GM19395 (cell line): Measurements from ENCODE around the gene GARIN5A.

Source experiments
- ATAC-seq: cut with Tn5 transposase; IDR thresholded peaks from one replicate; pipeline ENCODE4 v1.9.1; 2021; ENCODE audit warnings: mild to moderate bottlenecking, moderate library complexity; ENCODE audit not compliant: unreplicated experiment

The GARIN5A gene

DNA sequence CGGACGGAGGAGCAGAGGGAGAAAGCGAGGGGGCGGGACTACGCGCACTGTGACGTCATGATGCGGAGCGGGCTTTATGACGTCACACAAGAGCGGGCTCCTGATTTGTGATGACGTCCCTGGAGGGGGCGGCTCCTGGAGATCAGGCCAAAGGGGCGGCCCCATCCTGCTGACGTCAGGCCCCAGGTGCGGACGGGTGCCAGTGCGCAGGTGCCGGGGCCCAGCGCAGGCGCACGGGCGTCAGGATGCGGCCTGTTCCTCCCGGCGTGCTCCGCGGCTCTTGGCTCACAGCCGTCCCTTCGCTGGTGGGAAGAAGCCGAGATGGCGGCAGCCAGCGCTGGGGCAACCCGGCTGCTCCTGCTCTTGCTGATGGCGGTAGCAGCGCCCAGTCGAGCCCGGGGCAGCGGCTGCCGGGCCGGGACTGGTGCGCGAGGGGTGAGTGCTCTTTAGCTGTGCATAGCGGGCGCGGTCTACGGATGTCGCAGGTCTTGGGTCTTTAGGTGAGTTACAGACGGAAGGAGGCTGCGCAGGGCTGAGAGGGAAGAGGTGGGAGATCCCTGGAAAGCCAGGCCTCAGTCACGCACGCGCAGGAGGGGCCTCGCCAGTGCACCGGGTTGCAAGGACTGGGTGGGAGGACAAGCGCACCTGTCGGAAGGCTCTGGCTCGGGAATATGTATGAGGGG, at the start of gene GARIN5A, which contains the start of gene EMC10:
GARIN5A (minus strand) TSS at position 625 of the 683 bp plus-strand sequence; CDS start at position 165, 460 bp downstream.
EMC10 (plus strand) TSS at position 284 of the 683 bp plus-strand sequence; CDS start at position 322, 38 bp downstream.
- peak; percentile 81 for ATAC-seq

DNA sequence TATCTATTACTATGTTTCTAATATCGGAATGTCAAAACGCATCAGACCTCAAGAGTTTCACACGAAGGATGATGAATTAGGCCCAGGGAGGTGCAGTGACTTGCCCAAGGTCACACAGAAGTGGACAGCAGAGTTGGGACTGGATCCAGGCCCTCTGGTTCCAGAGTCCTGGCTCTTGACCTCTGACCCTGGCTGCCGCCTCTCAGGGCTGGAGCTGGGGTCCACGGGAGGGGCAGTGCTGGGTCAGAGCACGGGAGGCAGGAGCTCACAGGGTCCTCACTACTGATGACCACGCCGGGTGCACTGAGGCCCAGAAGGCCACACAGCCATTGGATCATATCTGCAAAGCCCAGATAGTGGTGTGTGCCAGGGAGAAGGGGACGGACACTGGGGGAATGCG, 46.2 kb upstream of the GARIN5A start:
- ATAC-seq: no peak

DNA sequence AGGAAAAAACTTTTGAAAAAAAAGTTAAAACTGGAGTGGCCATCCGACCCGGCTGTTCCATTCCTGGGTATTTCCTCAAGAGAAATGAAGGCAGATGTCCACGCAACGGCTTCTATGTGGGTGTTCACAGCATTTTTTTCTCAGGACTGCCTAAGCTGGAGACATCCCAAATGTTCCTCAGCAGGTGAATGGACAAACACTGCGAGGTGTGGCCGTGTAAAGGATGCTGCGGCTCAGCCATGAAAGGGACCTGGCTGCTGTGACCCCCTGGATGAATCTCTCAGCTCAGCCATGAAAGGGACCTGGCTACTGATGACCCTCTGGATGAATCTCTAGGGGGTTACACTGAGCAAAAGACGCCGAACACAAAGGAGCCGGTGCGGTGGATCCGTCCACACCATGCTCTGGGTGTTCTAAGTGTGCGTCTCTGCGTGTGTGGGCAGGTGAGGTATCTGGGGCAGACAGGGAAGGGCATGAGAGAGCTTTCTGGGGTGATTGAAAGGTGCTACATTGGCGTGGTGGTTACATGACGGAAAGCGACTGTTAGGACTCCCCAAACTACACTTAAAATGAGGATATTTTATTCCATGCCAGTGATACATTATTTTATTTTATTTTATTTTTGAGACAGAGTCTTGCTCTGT, 44.3 kb upstream of the GARIN5A start:
- no peak for ATAC-seq

DNA sequence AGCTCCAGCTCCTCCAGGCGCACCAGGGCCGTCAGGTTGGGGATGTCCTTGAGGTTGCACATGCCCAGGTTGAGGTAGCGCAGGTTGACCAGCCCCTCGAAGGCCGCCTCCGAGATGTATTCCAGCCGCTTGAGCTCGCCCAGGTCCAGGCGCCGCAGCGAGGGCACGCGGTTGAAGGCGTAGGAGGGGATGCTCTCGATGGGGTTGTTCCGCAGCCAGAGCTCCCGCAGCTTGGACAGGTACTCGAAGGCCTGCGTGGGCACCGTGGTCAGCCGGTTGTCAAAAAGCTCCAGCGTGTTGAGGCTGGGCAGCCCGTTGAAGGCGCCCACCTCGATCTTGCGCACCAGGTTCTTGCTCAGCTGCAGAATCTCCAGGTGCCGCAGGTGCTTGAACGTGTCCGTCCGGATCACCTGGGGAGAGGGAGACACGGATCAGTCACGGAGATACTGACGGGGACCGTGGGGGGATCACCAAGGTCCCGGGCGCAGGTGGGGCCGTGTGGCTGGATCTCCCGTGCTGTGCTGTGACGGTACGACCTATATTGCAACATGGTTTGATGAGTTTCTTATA, 42.4 kb upstream of the GARIN5A start:
- ATAC-seq: no peak

DNA sequence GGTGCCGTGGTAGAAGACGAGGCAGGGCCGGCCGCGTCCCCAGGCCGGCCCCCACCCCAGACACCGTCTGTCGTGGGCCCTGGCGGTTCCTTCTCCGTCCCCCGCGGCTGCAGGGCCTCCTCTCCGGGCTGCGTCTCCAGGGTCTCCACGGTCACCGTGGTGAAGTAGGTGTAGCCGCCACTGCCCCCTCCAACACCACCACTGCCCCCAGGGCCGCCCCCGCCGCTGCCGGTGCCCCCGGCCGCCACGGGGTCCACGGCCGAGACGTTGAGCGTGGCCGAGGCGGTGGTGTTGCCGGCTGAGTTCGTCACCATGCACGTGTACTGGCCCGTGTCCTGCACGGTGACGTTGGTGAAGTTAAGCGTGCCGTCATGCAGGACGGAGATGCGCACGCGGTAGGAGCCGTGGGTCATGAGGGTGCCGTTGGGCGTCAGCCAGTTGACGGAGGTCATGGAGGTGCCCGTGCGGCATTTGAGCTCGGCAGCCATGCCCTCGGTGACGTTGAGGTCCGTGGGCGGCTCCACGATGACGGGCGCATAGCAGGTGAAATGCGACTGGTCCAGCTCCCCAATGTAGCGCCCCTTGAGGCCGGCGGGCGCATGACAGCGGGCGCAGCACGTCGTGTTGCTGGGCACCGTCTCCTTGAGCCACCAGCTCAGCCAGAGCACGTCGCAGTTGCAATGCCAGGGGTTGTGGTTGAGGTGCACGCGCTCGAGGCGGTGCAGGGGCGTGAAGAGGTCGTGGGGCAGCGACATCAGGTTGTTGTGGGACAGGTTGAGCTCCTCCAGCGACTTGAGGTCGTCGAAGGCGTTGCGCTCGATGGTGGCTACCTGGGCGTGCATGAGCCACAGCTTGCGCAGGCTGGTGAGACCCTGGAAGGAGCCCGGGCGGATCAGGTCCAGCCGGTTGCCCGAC, 41.7 kb upstream of the GARIN5A start:
- no peak for ATAC-seq

DNA sequence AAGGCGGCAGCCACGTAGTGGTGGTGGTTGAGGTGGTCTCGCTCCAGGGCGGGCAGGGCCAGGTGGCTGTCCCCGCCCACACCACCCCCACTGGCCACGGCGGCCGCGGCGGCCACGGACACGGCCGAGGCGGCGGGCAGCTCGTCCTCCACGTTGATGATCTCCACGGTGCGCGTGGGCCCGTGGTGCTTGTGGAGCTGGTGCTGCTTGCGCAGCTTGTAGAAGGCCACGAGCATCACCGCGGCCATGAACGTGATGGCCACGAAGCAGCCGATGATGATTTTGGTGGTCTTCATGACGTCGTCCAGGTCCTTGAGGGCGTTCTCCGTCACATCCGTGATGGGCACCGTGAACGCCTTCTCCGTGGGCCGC, 41.0 kb upstream of the GARIN5A start:
- ATAC-seq: no peak

DNA sequence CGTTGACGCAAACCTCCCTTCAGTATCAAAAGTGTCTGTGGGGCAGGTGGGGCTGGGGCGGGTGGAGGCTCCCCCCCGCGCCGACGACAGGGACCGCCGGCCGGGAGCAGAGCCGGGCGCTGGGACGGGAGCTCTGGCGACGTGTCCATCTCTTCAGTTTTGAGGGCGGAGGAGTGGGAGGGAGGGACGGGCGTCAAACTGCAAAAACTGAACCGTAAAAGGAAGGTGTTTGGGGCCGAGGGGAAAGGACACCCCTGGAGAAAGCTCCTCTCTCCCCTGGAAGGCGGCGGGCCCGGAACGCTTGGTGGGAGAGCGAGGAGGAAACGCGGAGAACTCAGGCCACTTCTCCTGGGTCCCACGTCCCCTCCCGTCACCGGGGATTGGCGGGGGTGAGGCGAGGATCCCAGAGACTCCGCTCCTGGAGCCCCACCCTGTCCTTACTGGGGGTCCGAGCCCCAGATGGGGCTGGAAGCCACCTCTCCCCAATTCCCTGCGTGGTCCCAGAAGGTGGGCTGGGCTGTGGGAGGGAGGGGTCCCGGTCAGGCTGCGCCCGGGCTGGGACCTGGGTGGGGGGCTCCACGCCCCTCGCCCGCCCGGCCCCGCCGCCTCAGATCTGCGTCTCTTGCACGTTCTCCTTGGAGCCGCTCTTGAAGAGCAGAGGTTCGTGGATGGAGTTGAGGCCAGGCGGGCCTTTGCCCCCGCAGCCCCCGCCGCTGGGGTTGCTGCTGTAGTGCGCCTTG, 40.5 kb upstream of the GARIN5A start:
- ATAC-seq: no peak

DNA sequence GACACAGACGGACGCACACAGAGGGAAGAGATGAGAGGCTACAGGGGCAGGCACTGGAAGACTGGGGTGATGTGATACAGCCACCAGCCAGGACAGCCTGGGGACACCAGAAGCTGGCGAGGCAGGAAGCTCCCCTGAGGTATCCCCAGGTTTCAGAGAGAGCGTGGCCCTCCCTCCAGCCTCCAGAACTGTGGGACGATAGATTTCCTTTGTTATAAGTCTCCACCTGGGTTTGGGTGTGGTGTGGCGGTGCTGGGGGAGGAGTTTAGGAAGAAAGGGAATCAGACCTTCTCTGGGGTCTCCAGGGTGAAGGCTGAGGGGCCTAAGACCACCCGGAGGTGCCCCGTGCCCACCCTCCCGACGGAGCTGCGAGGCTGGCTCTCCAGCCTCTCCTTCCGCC, 39.8 kb upstream of the GARIN5A start:
- ATAC-seq: no peak

DNA sequence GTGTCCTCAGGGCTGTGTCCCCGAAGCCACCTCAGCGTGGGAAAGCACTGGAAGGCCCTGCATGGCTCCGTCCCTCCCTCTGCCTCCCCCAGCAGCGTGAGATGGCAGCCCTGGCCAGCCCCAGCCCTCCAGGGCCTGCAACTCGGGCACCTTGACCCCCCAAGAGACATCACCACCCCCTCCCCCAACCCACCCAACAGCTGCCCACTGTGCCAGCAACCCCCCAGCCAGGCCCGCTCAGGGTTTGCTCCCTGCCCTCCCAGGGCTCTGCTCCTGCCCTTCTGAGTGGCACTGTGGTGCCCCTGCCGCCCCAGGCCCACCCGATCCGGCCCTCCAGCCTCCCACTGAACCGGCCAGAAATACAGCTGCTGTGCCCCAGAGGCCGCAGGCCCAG, 38.5 kb upstream of the GARIN5A start:
- ATAC-seq: no peak

DNA sequence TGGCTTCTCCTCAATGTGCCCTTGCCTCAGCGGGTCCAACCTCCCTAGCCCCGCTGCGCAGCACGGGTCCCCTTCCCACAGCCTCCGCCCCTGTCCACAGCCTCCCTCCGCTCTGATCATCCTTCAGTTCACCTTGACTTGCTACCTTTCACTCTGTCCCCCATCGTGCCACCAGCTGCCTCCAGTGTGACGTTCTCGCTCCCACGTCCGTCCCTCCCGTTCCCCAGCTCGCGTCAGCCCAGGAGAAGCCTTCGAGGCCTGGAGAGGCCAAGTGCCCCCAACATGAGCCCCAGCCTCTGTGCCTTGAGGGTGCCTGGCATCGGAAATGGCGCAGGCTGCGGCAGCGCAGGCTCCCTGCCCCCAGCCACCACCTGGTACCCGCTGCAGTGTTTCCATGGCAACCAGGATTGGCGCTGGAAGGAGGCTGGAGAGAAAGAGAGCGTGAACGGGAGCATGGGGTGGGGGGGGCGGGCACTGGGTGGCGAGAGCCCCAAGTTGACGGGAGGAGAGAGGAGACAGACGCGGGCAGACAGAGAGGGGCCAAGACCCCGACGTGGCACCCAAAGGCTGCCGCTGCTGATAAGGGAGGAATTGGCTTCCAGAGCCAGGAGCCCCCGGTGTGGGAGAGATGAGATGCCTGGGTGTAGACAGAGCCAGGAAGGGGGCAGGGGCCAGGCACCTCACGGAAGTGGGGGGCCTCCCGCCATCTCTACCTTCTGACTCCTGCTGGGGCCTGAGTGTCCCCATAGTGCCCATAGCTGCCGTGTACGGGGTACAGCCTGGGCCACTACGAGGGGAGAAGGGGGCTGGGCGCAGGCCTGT, 37.9 kb upstream of the GARIN5A start:
- no peak for ATAC-seq

DNA sequence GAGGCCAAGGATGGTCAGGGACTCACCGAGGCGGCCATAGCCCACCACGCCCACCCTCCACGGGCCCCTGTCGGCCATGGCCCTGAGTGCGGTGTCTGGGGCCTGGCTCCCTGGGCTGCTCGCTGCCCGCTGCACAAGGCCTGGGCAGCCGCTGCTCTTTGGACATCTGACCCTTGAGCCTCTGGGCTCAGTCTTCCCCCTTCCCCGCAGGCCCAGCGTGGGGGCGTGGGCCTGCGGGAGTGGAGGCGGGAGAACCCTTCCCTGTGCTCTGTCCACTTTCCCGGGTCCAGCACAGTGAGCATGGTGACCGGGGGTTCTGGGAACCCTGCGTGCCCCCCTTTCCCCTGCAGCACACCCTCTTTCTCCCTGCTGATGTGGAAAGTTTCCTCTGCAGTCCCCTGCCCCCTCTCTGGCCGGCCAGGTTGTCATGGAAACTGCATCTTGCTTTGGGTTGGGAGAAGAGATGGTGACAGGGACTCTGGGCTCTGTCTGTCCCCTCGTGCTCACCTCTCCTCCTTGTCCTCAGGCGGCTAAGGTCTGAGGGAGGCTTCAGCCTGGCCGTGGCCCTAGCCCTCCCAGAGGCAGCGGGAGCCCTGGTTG, 37.2 kb upstream of the GARIN5A start, which contains the start of gene ASPDH:
ASPDH (minus strand) TSS at position 168 of the 600 bp plus-strand sequence; CDS start at position 78, 90 bp downstream.
- ATAC-seq: no peak

DNA sequence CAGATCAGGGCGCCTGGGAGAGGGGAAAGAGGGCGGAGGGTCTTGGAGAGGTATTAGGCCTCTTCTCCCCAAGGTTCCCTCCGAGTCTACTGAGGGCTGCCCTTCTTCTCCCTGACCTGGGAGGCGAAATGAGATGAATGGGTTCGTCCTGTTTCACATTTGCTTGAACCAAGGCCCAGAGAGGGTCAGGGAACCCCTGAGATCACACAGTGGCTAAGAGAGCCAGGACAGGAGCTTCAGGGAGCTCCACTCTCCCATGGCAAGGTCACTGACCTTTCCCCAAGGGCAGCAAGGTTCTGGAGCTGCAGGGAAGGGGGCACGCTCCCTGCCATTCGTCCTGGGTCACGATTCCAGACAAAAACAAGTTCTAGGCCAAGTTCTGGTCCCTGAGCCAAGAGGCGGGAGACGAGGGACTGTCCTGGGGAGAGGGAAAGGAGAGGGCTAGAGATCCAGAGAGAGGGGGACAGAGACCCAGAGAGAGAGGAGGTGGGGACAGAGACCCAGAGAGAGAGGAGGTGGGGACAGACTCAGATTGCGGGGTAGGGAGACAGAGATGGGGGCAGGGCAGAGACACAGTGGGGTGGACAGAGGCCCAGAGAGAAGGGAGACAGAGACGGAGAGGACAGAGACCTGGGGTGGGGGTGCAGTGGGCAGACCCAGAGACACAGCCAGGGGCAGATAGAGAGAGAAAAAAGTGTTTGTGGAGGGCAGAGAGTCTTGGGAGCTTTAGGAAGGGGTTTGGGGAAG, 36.5 kb upstream of the GARIN5A start:
- no peak for ATAC-seq

DNA sequence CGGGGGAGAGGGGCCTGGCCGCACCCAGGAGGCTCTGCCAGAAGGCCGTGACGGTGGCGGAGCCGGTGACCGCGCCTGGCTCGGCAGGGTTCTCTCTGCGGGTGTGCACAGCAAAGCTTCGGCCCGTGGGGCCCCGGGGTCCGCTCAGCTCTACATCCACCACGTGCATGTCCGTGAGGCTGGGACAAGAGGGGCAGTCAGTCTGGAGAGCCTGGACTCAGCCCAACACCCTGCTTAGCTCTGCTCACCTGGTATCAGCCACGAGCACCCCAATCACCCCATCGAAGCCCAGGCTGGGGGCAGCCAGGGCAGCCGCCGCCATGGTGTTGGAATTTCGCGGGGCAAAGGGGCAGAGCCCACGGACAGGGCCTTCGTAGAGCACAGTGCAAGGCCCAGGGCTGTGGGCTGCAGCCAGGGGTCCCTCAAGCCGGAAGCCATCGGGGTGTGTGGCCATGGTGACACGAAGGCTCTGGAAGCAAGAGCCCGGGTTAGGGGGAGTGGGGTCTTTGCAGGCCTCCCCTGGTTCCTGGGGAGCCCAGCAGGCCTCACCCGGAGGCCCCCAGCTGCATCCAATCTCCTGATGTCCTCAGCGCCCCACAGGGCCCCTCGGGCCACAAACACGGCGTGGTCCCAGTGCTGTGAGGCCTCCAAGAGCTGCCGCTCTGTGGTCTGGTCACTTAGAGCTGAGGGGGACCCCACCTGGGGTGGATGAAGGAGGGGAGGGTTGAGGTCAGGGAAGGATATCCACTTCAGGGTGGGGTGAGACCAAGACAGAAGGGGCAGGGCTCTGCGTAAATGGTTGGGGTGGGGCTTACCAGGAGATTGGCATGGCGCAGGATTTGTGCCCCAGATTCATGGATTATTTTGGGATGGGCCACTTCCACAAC, 35.7 kb upstream of the GARIN5A start:
- no peak for ATAC-seq

DNA sequence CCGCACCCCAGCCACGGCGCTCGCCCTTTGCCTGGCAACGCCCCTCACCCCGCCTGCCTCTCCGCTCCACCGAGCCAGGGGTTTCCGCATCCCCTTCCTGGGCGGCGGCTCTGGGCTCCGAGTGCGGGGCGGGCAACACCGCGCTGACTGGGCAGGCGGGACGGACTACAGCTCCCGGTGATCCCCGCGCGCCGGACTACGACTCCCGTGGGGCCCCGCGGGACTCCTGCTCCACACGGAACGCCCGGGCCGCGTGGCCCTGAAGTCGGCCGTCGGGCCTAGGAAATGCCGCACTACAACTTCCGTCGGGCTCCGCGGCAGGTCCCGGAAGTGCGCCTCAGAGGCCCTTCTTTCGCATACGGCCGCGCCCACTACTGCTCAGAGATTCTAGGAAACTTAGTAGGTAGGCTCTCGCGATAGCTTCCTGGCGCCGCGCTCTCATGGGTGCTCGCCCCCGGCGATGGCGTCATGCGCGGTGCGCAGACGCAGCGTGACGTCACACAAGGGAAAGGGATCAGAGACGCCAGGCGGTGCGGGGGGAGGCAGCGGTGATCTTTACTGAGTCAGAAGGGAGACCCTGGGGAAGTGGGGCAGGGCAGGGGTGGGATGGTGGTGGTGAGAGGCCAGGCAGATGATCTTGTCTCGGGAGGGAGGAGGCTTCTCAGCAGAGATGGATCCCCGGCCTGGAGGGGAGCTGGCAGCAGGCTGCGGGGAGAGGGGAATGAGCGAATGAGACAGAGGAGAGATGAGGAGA, 34.6 kb upstream of the GARIN5A start, which contains the start of gene JOSD2:
JOSD2 (minus strand) TSS at position 123 of the 754 bp plus-strand sequence. CDS start 760 bp downstream, outside the sequence.
- ATAC-seq: peak; percentile 87

DNA sequence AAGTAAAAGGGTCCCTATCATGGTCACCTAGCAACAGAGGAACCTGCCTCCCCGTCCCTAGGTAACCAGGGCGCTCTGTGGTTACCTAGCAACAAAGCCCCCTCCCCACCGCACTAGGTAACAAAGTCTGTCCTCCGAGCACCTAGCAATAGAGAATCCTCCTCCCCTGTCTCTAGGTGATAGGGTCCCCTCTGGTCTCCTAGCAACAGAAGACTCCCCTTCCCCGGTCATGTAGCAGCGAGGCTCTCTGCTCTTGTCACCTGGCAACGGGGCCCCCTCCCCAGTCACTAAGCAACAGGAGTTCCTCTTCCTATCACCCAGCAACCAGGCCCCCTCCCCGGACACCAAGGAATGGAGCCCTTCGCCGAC, 34.0 kb upstream of the GARIN5A start:
- ATAC-seq: no peak

DNA sequence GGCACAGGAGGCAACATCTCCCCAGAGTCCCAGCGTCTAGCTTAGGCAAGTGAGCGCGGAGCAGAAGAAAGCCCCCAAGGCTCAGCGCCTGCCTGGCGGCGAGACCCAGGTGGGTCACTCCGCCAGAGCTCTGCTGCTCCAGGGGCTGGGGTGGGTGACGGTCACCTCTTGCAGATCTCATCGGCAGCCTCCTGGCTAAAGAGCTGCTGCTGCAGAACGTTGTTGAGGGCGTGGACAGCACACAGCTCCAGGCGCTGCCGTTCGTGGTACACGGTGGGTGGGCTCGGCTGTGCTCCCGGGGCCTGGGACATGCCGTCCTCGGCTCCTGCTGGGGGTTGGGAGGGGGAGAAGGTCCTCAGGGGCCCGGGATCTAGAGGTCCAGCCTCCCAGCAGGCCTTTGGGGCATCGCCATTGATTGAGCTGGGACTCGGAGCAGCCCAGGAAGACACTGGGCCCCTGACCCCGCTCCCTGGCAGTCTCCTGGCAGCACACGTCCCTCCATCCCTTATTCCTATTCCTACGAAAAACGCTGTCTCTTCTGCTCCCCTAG, 33.5 kb upstream of the GARIN5A start:
- no peak for ATAC-seq
